Mesangial cell (primary cell): ENCODE results near the gene KATNAL1. TPM values are rescaled to one million over a fixed set of nuclear protein-coding genes. Genes with fewer than 3 reads are reported as not detected.

Experiments used
- total RNA-seq: library from RNA; depleted of rRNA; stranded (reverse); fragments of >200 nt; gene quantifications from 2 replicates; pipeline ENCODE4 v1.2.3, GENCODE V29; 2015

KATNAL1 gene
- total RNA-seq, result 10.6 and 19.9 TPM in 2 replicates

DNA sequence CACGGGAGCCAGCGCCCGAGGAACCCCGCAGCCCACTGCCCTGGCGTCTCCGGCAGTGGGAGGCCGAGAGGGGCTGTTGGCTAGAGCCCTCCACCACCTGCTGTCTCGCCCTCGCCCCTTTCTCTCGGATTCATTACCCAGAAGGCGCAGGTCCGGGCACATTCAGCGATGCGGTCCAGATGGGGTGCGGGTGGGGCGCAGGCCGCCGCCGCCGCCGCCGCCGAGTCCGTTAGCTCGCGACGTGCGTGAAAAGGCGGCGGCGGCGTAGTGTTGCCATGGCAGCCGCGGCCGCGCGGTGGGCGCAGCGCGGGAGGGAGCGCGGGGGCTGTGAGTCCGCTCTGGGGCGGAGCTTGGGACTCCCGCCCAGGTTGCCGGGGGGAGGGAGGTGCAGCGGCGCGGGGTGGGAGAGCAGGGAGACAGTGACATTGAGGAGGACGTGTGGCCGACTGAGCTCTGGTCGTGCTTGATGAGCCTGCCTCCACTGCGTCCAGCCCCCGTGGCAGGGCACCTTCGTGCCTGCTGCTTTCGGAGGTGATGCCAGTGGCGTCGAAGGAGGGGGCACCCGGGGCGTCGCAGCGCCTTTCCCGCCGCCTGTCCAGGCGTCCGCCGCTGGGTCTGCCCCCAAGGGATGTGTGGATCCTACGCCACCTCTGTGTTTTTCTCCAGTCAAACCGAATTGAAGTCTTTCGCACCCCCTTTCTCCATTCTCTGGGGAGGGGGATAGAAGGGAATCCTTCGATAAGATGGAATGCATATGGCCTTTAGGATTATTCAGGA lies at the start of gene KATNAL1:
Gene KATNAL1, minus strand, starts transcription at position 358 of the 777 bp plus-strand sequence. CDS start 23,774 bp downstream, outside the sequence.

Other genes starting within 250 kb of the KATNAL1 start
- not detected in 2 replicates for gene UBE2L5, start 114.9 kb upstream of the KATNAL1 start, total RNA-seq
- gene HMGB1, start 158.4 kb upstream of the KATNAL1 start, total RNA-seq, result 86.8 and 292 TPM in 2 replicates